ENCODE measurements around the gene AICDA.

The AICDA gene

GRCh38 chr12:8556531-8557097 lies 56.0 kb downstream of the AICDA start:
- no peak for DNase-seq (ENCODE audit: extremely low read depth in 1 of 2, low read depth in 1 of 2)

- no peak for DNase-seq (ENCODE audit: extremely low read depth in 1 of 2, low read depth in 1 of 2)
These were observed 58.0 kb downstream of the AICDA start for GRCh38 chr12:8554451-8555195.

GRCh38 chr12:8553088-8553627 lies 59.5 kb downstream of the AICDA start:
- DNase-seq (ENCODE audit: extremely low read depth in 1 of 2, low read depth in 1 of 2) = no peak

Measured in activated CD8-positive, alpha-beta memory T cell treated with anti-CD3 and anti-CD28 coated beads for 1 hour (primary cell).